ENCODE measurements around the gene DLG1. TPM values are rescaled to one million over a fixed set of nuclear protein-coding genes. Genes with fewer than 3 reads are reported as not detected.

Gene DLG1
- total RNA-seq, 1 donor from 2014 or later, result 62.1 TPM

- H3K4me3 ChIP-seq (ENCODE audit: low read length in 3 of 3), result no peak overlapping the region
- H3K36me3 ChIP-seq (ENCODE audit: control insufficient read depth in 3 of 3, insufficient read depth in 3 of 3, low read length in 3 of 3), result no peaks in the 10 kb centered on the region
- H3K4me1 ChIP-seq (ENCODE audit: control insufficient read depth in 3 of 3, insufficient read depth in 3 of 3, low read length in 3 of 3), result peaks cover 8 to 15% (median 12%) of the 10 kb centered on the region in 3 donors
- H3K9ac ChIP-seq (ENCODE audit: low read depth in 1 of 3, low read length in 3 of 3), result no peak overlapping the region
- H3K9me3 ChIP-seq (ENCODE audit: control insufficient read depth in 3 of 3, low read length in 3 of 3), result no peaks in the 10 kb centered on the region
- peaks cover 22 to 36% (median 26%) of the 10 kb centered on the region in 3 donors for H3K27me3 ChIP-seq (ENCODE audit: control insufficient read depth in 3 of 3, insufficient read depth in 3 of 3, low read length in 3 of 3)
- H3K27ac ChIP-seq (ENCODE audit: low read depth, low read length), result no peak overlapping the region
These were observed 270.3 kb downstream of the DLG1 start for GRCh38 chr3:197027896-197028727.

DNA sequence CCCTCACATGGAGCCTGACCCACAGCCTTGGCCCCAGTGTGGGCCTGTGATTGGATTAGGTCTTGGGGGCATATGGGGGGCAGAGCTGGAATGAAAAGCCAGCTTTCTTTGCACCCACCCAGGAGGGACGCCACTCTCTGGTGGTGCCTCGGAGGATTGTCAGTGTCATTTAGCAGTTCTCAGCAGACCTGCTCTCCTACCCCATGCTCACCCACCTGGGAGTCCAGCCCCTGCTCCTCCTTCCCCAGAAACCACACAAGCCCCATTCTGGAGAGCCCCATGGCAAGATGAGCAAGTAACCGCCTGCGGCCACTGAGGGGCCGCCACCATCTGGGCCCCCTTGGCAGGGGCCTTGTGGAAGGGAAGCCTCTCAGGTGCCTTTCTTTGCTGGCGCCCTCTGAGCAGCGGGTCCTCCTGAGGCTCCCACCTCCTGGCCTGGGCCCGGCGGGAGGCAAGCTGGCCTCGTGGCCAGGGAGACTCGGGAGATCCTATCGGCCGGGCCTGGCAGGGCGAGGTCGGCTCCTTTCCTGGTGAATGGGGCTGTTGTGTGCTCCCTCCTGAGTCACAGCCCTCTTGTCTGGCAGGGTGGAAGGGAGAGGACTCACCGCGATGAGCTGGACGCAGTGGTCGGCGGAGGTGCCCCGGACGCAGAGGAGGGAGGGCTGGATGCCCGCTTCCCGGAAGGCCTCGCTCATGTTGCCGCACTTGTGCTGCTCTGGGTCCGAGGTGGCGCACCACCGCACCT lies 271.1 kb downstream of the DLG1 start:
- peaks cover 22 to 40% (median 33%) of the 10 kb centered on the region in 3 donors for H3K27me3 ChIP-seq (ENCODE audit: control insufficient read depth in 3 of 3, insufficient read depth in 3 of 3, low read length in 3 of 3)
- H3K4me3 ChIP-seq (ENCODE audit: low read length in 3 of 3), result no peak overlapping the region
- peaks cover 11 to 15% (median 12%) of the 10 kb centered on the region in 3 donors for H3K4me1 ChIP-seq (ENCODE audit: control insufficient read depth in 3 of 3, insufficient read depth in 3 of 3, low read length in 3 of 3)
- H3K36me3 ChIP-seq (ENCODE audit: control insufficient read depth in 3 of 3, insufficient read depth in 3 of 3, low read length in 3 of 3), result no peaks in the 10 kb centered on the region
- no peak overlapping the region for H3K27ac ChIP-seq (ENCODE audit: low read depth, low read length)
- no peak overlapping the region for H3K9ac ChIP-seq (ENCODE audit: low read depth in 1 of 3, low read length in 3 of 3)
- no peaks in the 10 kb centered on the region for H3K9me3 ChIP-seq (ENCODE audit: control insufficient read depth in 3 of 3, low read length in 3 of 3)

DNA sequence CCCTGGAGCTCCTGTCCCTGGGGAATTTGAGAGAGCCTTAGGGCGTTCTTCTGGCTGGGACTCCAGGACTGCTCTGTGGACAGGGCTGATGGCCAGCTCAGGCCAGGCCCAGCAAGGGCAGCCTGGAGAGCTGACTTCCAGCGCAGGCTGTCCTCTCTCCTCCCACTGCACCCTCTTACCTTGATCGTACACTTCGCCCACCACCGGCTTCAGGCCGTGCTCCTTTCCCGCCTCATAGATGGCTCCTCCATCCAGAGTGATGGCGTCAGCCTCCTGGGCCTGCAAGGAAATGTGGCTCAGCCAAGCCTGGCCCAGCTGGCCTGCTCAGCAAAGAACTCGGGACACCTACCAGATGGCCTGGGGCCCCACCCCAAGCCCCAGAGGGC lies 271.9 kb downstream of the DLG1 start:
- Histone ChIP-seq H3K4me1 (ENCODE audit: control insufficient read depth in 3 of 3, insufficient read depth in 3 of 3, low read length in 3 of 3) (peaks cover 5 to 12% (median 10%) of the 10 kb centered on the region in 3 donors), H3K36me3 (ENCODE audit: control insufficient read depth in 3 of 3, insufficient read depth in 3 of 3, low read length in 3 of 3) (no peaks in the 10 kb centered on the region), H3K27me3 (ENCODE audit: control insufficient read depth in 3 of 3, insufficient read depth in 3 of 3, low read length in 3 of 3) (peaks cover 25 to 47% (median 37%) of the 10 kb centered on the region in 3 donors), H3K27ac (ENCODE audit: low read depth, low read length) (no peak overlapping the region), H3K4me3 (ENCODE audit: low read length in 3 of 3) (no peak overlapping the region), H3K9ac (ENCODE audit: low read depth in 1 of 3, low read length in 3 of 3) (no peak overlapping the region), H3K9me3 (ENCODE audit: control insufficient read depth in 3 of 3, low read length in 3 of 3) (no peaks in the 10 kb centered on the region)

- H3K27ac ChIP-seq (ENCODE audit: low read depth, low read length), result no peak overlapping the region
- peaks cover 3 to 6% (median 4%) of the 10 kb centered on the region in 3 donors for H3K4me1 ChIP-seq (ENCODE audit: control insufficient read depth in 3 of 3, insufficient read depth in 3 of 3, low read length in 3 of 3)
- no peak overlapping the region for H3K4me3 ChIP-seq (ENCODE audit: low read length in 3 of 3)
- no peak overlapping the region for H3K9ac ChIP-seq (ENCODE audit: low read depth in 1 of 3, low read length in 3 of 3)
- peaks cover 20 to 47% (median 39%) of the 10 kb centered on the region in 3 donors for H3K27me3 ChIP-seq (ENCODE audit: control insufficient read depth in 3 of 3, insufficient read depth in 3 of 3, low read length in 3 of 3)
- H3K9me3 ChIP-seq (ENCODE audit: control insufficient read depth in 3 of 3, low read length in 3 of 3), result no peaks in the 10 kb centered on the region
- H3K36me3 ChIP-seq (ENCODE audit: control insufficient read depth in 3 of 3, insufficient read depth in 3 of 3, low read length in 3 of 3), result no peaks in the 10 kb centered on the region
These were observed 272.5 kb downstream of the DLG1 start for GRCh38 chr3:197025736-197026480.

DNA sequence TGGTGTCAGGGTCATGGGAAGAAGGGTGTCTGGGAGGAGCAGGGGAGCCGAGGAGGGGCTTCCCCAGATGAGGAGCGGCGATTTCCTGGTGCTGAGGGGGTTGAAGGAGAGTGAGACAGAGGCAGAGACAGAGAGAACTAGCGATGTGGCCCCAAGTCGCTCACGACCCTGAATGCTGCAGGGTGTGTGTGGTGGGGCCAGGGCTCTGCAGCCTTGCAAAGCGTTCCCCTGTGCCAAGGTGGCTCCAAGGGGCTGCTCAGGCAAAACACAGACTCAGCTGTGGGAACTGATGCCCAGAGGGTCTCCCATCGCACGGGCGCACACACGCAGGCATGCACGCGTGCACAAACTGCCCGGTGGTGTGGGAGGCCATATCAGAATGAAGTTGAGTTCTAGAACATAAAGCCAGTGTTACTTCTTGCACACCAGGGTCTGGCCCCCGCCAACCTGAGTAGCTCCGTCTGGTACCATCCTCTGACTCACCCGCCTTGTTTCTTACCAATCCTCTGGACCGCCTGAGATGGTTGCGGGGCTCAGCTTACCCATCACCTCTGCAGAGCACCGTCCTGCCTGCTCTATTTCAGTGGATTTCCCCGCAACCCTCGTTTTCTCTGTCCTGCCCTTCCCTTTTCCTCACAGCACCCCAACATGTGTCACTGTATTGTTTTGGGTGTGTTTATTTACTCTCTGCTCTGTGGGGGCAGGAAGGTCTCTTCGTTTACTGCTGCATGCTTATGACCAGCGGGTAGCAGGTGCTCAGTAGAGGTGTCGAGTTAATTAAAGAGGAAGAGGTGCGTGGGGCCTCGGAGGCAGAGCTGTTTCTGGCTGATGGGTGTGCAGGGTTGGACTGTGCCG lies 273.3 kb downstream of the DLG1 start:
- Histone ChIP-seq H3K9ac (ENCODE audit: low read depth in 1 of 3, low read length in 3 of 3) (no peak overlapping the region), H3K36me3 (ENCODE audit: control insufficient read depth in 3 of 3, insufficient read depth in 3 of 3, low read length in 3 of 3) (no peaks in the 10 kb centered on the region), H3K27me3 (ENCODE audit: control insufficient read depth in 3 of 3, insufficient read depth in 3 of 3, low read length in 3 of 3) (peaks cover 14 to 41% (median 37%) of the 10 kb centered on the region in 3 donors), H3K9me3 (ENCODE audit: control insufficient read depth in 3 of 3, low read length in 3 of 3) (no peaks in the 10 kb centered on the region), H3K4me3 (ENCODE audit: low read length in 3 of 3) (no peak overlapping the region), H3K27ac (ENCODE audit: low read depth, low read length) (no peak overlapping the region), H3K4me1 (ENCODE audit: control insufficient read depth in 3 of 3, insufficient read depth in 3 of 3, low read length in 3 of 3) (peaks cover 0 to 4% (median 3%) of the 10 kb centered on the region in 3 donors)

DNA sequence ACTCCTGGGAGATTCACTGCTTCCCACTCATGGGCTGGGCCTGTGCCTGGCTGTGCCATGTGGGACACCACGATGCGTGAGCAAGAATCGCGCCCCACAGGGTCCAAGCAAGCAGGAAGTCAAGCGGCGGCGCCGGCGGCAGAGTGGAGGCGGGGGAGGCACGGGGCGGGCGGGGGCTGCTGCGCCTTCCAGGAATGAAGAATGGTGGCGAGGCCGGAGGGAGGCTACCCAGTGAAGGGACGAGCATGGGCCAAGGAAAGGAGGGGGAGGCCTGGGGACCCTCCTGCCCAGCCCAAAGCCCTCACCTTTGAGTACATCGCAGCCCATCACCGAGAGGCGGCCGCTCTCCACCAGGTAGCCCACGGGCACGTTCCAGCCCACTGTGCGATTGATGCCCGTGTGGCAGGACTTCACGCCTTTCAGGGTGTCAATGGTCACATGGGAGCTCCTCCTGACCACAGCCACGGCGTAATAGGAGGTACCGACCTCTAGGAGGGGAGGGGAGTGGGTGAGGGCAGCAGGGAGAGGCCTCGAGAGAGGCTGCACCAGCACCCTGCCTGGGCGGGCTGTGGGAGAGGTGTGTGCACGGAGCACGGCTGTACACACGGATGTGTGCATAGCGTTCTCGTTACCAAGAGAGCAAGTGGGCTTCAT lies 274.3 kb downstream of the DLG1 start:
- no peak overlapping the region for H3K4me3 ChIP-seq (ENCODE audit: low read length in 3 of 3)
- peaks cover 11 to 37% (median 33%) of the 10 kb centered on the region in 3 donors for H3K27me3 ChIP-seq (ENCODE audit: control insufficient read depth in 3 of 3, insufficient read depth in 3 of 3, low read length in 3 of 3)
- no peaks in the 10 kb centered on the region for H3K9me3 ChIP-seq (ENCODE audit: control insufficient read depth in 3 of 3, low read length in 3 of 3)

DNA sequence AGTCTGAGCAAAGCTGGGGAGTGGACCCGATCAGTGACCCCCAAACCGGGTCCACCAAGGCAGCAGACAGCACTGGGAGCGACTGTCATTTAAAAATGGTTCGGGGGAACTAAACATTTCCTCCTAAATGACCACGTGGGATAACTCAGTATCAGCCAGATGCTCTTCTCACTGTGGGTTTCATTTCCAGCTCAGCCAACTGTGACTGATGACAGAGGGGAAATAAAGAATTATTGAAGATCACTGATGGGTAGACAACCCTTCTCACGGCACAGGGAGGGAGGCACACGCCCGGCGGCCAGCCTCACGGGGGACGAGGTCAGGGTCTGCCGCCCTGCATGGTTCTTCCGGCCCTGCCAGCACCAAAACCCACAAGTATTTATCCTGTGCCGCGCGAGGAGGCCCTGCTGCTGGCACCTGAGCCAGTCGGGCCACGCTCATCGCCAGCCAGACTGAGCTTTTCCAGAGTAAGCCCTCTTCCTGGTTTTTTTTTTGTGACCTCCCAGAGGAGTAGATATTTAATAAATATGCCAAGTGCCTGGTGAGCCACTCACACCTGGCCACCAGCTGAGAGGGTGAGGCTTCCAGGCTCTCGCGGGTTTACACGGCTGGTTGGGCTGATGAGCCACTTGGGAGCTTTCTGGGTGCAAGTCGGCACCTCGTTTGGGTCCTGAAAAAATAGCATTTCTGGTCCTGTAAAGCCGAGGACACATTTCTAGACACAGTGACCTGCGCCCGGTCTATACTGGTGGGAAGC lies 275.0 kb downstream of the DLG1 start:
- no peaks in the 10 kb centered on the region for H3K36me3 ChIP-seq (ENCODE audit: control insufficient read depth in 3 of 3, insufficient read depth in 3 of 3, low read length in 3 of 3)
- no peak overlapping the region for H3K27ac ChIP-seq (ENCODE audit: low read depth, low read length)
- no peaks in the 10 kb centered on the region for H3K9me3 ChIP-seq (ENCODE audit: control insufficient read depth in 3 of 3, low read length in 3 of 3)
- no peak overlapping the region for H3K4me3 ChIP-seq (ENCODE audit: low read length in 3 of 3)
- H3K9ac ChIP-seq (ENCODE audit: low read depth in 1 of 3, low read length in 3 of 3), result no peak overlapping the region
- H3K4me1 ChIP-seq (ENCODE audit: control insufficient read depth in 3 of 3, insufficient read depth in 3 of 3, low read length in 3 of 3), result peaks cover 0 to 4% (median 3%) of the 10 kb centered on the region in 3 donors
- H3K27me3 ChIP-seq (ENCODE audit: control insufficient read depth in 3 of 3, insufficient read depth in 3 of 3, low read length in 3 of 3), result peaks cover 10 to 37% (median 30%) of the 10 kb centered on the region in 3 donors

More for the DNA sequence above, 274.3 kb downstream of the DLG1 start:
- H3K27ac ChIP-seq (ENCODE audit: low read depth, low read length), result no peak overlapping the region
- no peaks in the 10 kb centered on the region for H3K36me3 ChIP-seq (ENCODE audit: control insufficient read depth in 3 of 3, insufficient read depth in 3 of 3, low read length in 3 of 3)
- H3K9ac ChIP-seq (ENCODE audit: low read depth in 1 of 3, low read length in 3 of 3), result no peak overlapping the region
- peaks cover 0 to 4% (median 3%) of the 10 kb centered on the region in 3 donors for H3K4me1 ChIP-seq (ENCODE audit: control insufficient read depth in 3 of 3, insufficient read depth in 3 of 3, low read length in 3 of 3)

DNA sequence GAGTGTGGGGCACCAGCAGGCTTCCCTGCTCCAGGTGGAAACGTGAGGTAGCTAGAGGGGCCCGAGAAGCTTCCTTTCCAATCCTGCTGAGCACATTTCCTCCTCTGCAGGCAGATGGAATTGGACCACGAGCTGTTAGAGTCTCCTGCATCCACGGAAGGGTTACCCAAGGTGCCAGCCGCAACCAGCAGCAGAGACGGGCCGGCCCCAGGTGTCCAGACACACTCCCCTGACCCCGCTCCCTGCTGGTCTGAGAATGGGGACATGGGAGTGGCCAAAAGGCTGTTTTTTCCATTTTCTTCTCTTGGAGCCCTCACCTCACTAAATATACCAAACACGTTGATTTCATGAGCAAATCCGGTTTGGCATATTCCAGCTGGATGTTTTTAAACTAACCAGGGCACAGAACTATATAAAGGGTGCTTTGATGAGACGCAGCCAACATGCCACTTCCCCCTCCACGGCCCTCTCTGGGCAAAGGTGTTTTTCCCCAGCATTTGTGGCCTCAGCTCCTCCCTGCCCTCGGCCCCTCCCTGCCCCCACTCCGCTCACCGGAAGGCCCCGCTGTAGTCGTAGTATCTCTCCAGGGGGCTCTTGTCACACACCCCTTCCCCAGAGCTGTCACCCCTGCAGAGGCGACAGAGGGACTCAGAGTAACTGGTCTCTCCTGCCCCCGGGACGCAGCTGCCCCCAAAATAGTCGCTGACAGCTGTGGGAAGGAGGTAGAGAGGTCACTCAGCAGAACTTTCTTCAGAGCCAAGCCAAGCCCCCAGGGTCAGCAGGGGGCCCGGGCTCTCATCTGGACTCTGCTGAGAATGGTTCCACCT lies 275.8 kb downstream of the DLG1 start:
- Histone ChIP-seq H3K27ac (ENCODE audit: low read depth, low read length) (no peak overlapping the region), H3K4me3 (ENCODE audit: low read length in 3 of 3) (no peak overlapping the region), H3K4me1 (ENCODE audit: control insufficient read depth in 3 of 3, insufficient read depth in 3 of 3, low read length in 3 of 3) (peaks cover 0 to 4% (median 3%) of the 10 kb centered on the region in 3 donors), H3K9ac (ENCODE audit: low read depth in 1 of 3, low read length in 3 of 3) (no peak overlapping the region), H3K9me3 (ENCODE audit: control insufficient read depth in 3 of 3, low read length in 3 of 3) (no peaks in the 10 kb centered on the region), H3K27me3 (ENCODE audit: control insufficient read depth in 3 of 3, insufficient read depth in 3 of 3, low read length in 3 of 3) (peaks cover 10 to 37% (median 30%) of the 10 kb centered on the region in 3 donors), H3K36me3 (ENCODE audit: control insufficient read depth in 3 of 3, insufficient read depth in 3 of 3, low read length in 3 of 3) (no peaks in the 10 kb centered on the region)
